Neural cell (in vitro differentiated cells): ENCODE results near the gene PPM1H. TPM values are rescaled to one million over a fixed set of nuclear protein-coding genes. Genes with fewer than 3 reads are reported as not detected.

Source experiments
- H2AFZ ChIP-seq: fragments of 200-600, 300-800 bp; sonication (generic), shearing (Covaris generic); 2 replicates; pipeline ENCODE4 v1.6.0; 2014; ENCODE audit warnings: low read depth, mild to moderate bottlenecking, antibody characterized with exemption, low read length, moderate library complexity
- H3F3A ChIP-seq: fragments of 200-600 bp; shearing (Covaris generic); 2 replicates; pipeline ENCODE4 v1.6.1; 2016; ENCODE audit warnings: mild to moderate bottlenecking, moderate library complexity, mixed read lengths, antibody characterized with exemption, low read length; ENCODE audit not compliant: insufficient read depth, poor library complexity, severe bottlenecking
- H3K27ac ChIP-seq: fragments of 200-600, 300-800 bp; sonication (generic), shearing (Covaris generic); 2 replicates; pipeline ENCODE4 v1.5.1; 2014; ENCODE audit warnings: mild to moderate bottlenecking, low read length, moderate library complexity
- H3K27me3 ChIP-seq: fragments of 300-800, 200-600 bp; sonication (generic), shearing (Covaris generic); 2 replicates; pipeline ENCODE4 v1.6.0; 2014; ENCODE audit warnings: mild to moderate bottlenecking, low read depth, low read length, moderate library complexity; ENCODE audit not compliant: insufficient read depth
- H3K36me3 ChIP-seq: fragments of 300-800, 200-600 bp; sonication (generic), shearing (Covaris generic); 2 replicates; pipeline ENCODE4 v1.5.1; 2014; ENCODE audit warnings: mild to moderate bottlenecking, antibody characterized with exemption, low read length, moderate library complexity; ENCODE audit not compliant: insufficient read depth
- H3K4me2 ChIP-seq: fragments of 300-800, 200-600 bp; sonication (generic), shearing (Covaris generic); 2 replicates; pipeline ENCODE4 v1.6.0; 2014; ENCODE audit warnings: mild to moderate bottlenecking, low read length
- H3K4me3 ChIP-seq: fragments of 300-800, 200-600 bp; sonication (generic), shearing (Covaris generic); 2 replicates; pipeline ENCODE4 v1.5.1; 2014; ENCODE audit warnings: mild to moderate bottlenecking, low read length, moderate library complexity
- H3K79me2 ChIP-seq: fragments of 200-600 bp; shearing (Covaris generic); replicated peaks from 2 replicates; pipeline ENCODE4 v1.6.0; 2014; ENCODE audit warnings: mild to moderate bottlenecking, low read length, moderate library complexity; ENCODE audit not compliant: insufficient read depth
- H3K9ac ChIP-seq: fragments of 300-800, 200-600 bp; sonication (generic), shearing (Covaris generic); 2 replicates; pipeline ENCODE4 v1.6.1; 2016; ENCODE audit warnings: mild to moderate bottlenecking, low read length, mixed read lengths
- H3K9me2 ChIP-seq: fragments of 200-600 bp; shearing (Covaris generic); 2 replicates; pipeline ENCODE4 v1.6.1; 2016; ENCODE audit warnings: mild to moderate bottlenecking, low read length, mixed read lengths; ENCODE audit not compliant: insufficient read depth
- H3K9me3 ChIP-seq: fragments of 200-600, 300-800 bp; sonication (generic), shearing (Covaris generic); 2 replicates; pipeline ENCODE4 v1.6.1; 2016; ENCODE audit warnings: mild to moderate bottlenecking, mixed run types, low read length, moderate library complexity, mixed read lengths
- H4K20me1 ChIP-seq: fragments of 200-600 bp; shearing (Covaris generic); 2 replicates; pipeline ENCODE4 v1.6.1; 2016; ENCODE audit warnings: mild to moderate bottlenecking, mixed run types; ENCODE audit not compliant: insufficient read depth
- EP300 ChIP-seq: fragments of 450-650 bp; conservative IDR thresholded peaks from 2 replicates; pipeline ENCODE4 v1.6.1; 2014; ENCODE audit warnings: antibody characterized with exemption, mild to moderate bottlenecking, moderate library complexity; ENCODE audit not compliant: poor library complexity, severe bottlenecking
- EZH2 ChIP-seq: fragments of 200-600, 300-800 bp; shearing (Covaris generic), sonication (generic); IDR thresholded peaks from 2 replicates; pipeline ENCODE4 v1.6.1; 2014; ENCODE audit warnings: antibody characterized with exemption, low read length, borderline replicate concordance, mild to moderate bottlenecking; ENCODE audit not compliant: insufficient read depth, poor library complexity, severe bottlenecking
- MXI1 ChIP-seq: fragments of 450-650 bp; conservative IDR thresholded peaks from 2 replicates; pipeline ENCODE4 v1.6.1; 2014; ENCODE audit warnings: antibody characterized with exemption, mild to moderate bottlenecking; ENCODE audit not compliant: poor library complexity, severe bottlenecking
- POLR2AphosphoS5 ChIP-seq: IDR thresholded peaks from 2 replicates; pipeline ENCODE4 v1.6.1; 2012
- RAD21 ChIP-seq: fragments of 450-650 bp; conservative IDR thresholded peaks from 2 replicates; pipeline ENCODE4 v1.6.1; 2014; ENCODE audit warnings: antibody characterized with exemption, mild to moderate bottlenecking, moderate library complexity
- SMC3 ChIP-seq: fragments of 450-650 bp; conservative IDR thresholded peaks from 2 replicates; pipeline ENCODE4 v1.6.1; 2014; ENCODE audit warnings: antibody characterized with exemption, mild to moderate bottlenecking, moderate library complexity; ENCODE audit not compliant: poor library complexity
- TAF1 ChIP-seq: IDR thresholded peaks from 2 replicates; pipeline ENCODE4 v1.6.1; 2012; ENCODE audit warnings: low read depth
- polyA plus RNA-seq: library from polyadenylated mRNA; depleted of rRNA; stranded (reverse); fragments of >200 nt; gene quantifications from 2 replicates; pipeline ENCODE4 v1.2.3, GENCODE V29; 2014
- TF ChIP-seq, protein P1 (sequence below): fragments of 450-650 bp; IDR thresholded peaks from 2 replicates; pipeline ENCODE4 v1.5.1; 2014; ENCODE audit warnings: antibody characterized with exemption, mild to moderate bottlenecking, moderate library complexity; ENCODE audit not compliant: poor library complexity, severe bottlenecking
- TF ChIP-seq, protein P2 (sequence below): IDR thresholded peaks from 2 replicates; pipeline ENCODE4 v1.6.1; 2012; ENCODE audit warnings: borderline replicate concordance

Gene PPM1H
- polyA plus RNA-seq, 1 donor from 2014 or later: 3.9 TPM

DNA sequence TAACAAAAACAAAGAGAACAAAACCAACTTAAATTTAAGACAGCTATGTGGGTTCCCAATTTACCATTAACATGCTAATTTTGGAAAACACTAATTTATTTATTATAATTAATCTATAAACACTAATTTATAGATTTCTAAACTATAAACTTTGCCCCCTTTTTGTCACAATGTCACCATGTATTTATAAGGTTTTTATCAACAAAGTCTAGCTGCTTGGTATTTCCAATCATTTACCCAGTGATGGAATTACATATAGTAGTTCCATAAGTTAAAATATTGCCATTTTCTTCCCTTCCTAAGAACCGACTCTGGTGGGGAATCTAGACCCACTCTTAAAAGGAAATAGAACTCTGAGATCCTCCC is 140.7 kb downstream of the PPM1H start:
- Histone ChIP-seq H3K4me3 (no peak overlapping the region), H3K9me2 (no peaks in the 10 kb centered on the region), H3K4me2 (no peak overlapping the region), H3K9ac (no peak overlapping the region), H2AFZ (no peak overlapping the region), H3K79me2 (no peaks in the 10 kb centered on the region), H3K9me3 (no peaks in the 10 kb centered on the region), H3K27me3 (no peaks in the 10 kb centered on the region), H4K20me1 (no peaks in the 10 kb centered on the region), H3K27ac (no peak overlapping the region), H3F3A (no peaks in the 10 kb centered on the region), H3K36me3 (no peaks in the 10 kb centered on the region)
- no peak for TF ChIP-seq TAF1
- TF ChIP-seq, protein P1, sequence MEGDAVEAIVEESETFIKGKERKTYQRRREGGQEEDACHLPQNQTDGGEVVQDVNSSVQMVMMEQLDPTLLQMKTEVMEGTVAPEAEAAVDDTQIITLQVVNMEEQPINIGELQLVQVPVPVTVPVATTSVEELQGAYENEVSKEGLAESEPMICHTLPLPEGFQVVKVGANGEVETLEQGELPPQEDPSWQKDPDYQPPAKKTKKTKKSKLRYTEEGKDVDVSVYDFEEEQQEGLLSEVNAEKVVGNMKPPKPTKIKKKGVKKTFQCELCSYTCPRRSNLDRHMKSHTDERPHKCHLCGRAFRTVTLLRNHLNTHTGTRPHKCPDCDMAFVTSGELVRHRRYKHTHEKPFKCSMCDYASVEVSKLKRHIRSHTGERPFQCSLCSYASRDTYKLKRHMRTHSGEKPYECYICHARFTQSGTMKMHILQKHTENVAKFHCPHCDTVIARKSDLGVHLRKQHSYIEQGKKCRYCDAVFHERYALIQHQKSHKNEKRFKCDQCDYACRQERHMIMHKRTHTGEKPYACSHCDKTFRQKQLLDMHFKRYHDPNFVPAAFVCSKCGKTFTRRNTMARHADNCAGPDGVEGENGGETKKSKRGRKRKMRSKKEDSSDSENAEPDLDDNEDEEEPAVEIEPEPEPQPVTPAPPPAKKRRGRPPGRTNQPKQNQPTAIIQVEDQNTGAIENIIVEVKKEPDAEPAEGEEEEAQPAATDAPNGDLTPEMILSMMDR: no peak
- TF ChIP-seq POLR2AphosphoS5: no peak
- TF ChIP-seq EZH2: no peak
- no peak for TF ChIP-seq MXI1

DNA sequence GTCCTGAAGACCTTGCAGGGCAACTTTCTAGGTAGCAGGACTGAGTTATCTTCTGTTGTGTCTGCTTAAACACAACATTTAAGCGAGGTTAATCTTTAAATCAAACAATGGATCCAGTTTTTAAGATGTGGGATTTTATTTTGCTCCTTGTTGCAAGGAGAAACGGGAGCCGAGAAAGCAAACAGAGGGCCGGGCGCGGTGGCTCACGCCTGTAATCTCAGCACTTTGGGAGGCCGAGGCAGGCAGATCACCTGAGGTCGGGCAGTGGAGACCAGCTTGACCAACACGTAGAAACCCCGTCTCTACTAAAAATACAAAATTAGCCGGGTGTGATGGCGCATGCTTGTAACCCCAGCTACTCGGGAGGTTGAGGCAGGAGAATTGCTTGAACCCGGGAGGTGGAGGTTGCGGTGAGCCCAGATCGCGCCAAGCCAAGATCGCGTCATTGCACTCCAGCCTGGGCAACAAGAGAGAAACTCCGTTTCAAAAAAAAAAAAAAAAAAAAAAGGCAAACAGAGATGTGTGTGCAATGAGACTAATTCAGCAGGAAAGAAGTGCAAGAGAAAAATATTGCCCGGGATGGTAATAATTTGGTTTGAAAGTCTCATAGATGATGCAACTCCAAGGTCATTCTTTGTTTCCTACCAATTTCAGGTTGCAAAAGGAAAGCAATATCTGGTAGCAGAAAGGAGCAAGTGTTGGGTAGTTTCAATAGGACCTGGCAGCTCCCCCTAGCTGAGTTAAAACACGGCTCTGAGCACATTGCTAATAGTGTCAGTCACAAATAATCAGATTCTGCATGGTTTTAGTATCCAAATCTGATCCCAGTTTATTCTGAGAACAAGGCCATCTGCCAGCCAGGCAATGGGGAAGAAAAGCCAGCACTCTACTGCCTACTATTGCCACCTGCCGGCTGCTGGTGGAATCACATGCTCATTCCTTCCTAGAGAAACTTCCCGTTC is 141.4 kb downstream of the PPM1H start:
- H3K27me3 ChIP-seq: no peaks in the 10 kb centered on the region
- TF ChIP-seq, protein P1: peak; percentile 93
- TF ChIP-seq MXI1 (peak; percentile 58), EP300 (no peak), TAF1 (no peak), SMC3 (peak; percentile 96), RAD21 (peak; percentile 93), POLR2AphosphoS5 (no peak)
- TF ChIP-seq, protein P2, sequence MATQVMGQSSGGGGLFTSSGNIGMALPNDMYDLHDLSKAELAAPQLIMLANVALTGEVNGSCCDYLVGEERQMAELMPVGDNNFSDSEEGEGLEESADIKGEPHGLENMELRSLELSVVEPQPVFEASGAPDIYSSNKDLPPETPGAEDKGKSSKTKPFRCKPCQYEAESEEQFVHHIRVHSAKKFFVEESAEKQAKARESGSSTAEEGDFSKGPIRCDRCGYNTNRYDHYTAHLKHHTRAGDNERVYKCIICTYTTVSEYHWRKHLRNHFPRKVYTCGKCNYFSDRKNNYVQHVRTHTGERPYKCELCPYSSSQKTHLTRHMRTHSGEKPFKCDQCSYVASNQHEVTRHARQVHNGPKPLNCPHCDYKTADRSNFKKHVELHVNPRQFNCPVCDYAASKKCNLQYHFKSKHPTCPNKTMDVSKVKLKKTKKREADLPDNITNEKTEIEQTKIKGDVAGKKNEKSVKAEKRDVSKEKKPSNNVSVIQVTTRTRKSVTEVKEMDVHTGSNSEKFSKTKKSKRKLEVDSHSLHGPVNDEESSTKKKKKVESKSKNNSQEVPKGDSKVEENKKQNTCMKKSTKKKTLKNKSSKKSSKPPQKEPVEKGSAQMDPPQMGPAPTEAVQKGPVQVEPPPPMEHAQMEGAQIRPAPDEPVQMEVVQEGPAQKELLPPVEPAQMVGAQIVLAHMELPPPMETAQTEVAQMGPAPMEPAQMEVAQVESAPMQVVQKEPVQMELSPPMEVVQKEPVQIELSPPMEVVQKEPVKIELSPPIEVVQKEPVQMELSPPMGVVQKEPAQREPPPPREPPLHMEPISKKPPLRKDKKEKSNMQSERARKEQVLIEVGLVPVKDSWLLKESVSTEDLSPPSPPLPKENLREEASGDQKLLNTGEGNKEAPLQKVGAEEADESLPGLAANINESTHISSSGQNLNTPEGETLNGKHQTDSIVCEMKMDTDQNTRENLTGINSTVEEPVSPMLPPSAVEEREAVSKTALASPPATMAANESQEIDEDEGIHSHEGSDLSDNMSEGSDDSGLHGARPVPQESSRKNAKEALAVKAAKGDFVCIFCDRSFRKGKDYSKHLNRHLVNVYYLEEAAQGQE: peak; percentile 30
- no peak overlapping the region for H3K9ac ChIP-seq
- no peaks in the 10 kb centered on the region for H3K36me3 ChIP-seq
- no peaks in the 10 kb centered on the region for H3K9me2 ChIP-seq
- H3K27ac ChIP-seq: peak overlapping the region; percentile 23
- no peak overlapping the region for H2AFZ ChIP-seq
- H3F3A ChIP-seq: no peaks in the 10 kb centered on the region
- no peak overlapping the region for H3K4me3 ChIP-seq
- no peaks in the 10 kb centered on the region for H3K9me3 ChIP-seq
- no peaks in the 10 kb centered on the region for H4K20me1 ChIP-seq
- H3K4me2 ChIP-seq: no peak overlapping the region
- no peaks in the 10 kb centered on the region for H3K79me2 ChIP-seq
